Measurements from ENCODE around the gene INO80C. TPM values are rescaled to one million over a fixed set of nuclear protein-coding genes. Genes with fewer than 3 reads are reported as not detected.
A peak's percentile ranks its signal among the peaks of the same experiment; 100 is the strongest.

INO80C gene
- 4.8 and 5.6 TPM in 2 replicates for total RNA-seq

GRCh38 chr18:35497370-35498197 is at the start of gene INO80C:
Gene INO80C, minus strand, starts transcription at chr18:35497960. Its CDS starts 86 bp downstream, at chr18:35497874.
- peak; percentile 96 for DNase-seq (ENCODE audit: low read depth)
- peak within 1 kb of the TSS; percentile 80 for H3K4me3 ChIP-seq (ENCODE audit: low read depth, low read length)
- TF ChIP-seq CTCF (IDR thresholded peaks at IDR 0.05; ENCODE audit: insufficient read depth, low read depth, low read length), result no peak

- no peak for DNase-seq (ENCODE audit: low read depth)
- H3K4me3 ChIP-seq (ENCODE audit: low read depth, low read length), result no peak overlapping the region
- no peak for TF ChIP-seq CTCF (IDR thresholded peaks at IDR 0.05; ENCODE audit: insufficient read depth, low read depth, low read length)
These were observed 49.3 kb upstream of the INO80C start for GRCh38 chr18:35547008-35547605.

GRCh38 chr18:35542356-35542755 is 44.6 kb upstream of the INO80C start:
- no peak for TF ChIP-seq CTCF (IDR thresholded peaks at IDR 0.05; ENCODE audit: insufficient read depth, low read depth, low read length)
- H3K4me3 ChIP-seq (ENCODE audit: low read depth, low read length), result no peak overlapping the region

GRCh38 chr18:35535297-35535696 is 37.5 kb upstream of the INO80C start:
- no peak for DNase-seq (ENCODE audit: low read depth)
- H3K4me3 ChIP-seq (ENCODE audit: low read depth, low read length), result no peak overlapping the region
- no peak for TF ChIP-seq CTCF (IDR thresholded peaks at IDR 0.05; ENCODE audit: insufficient read depth, low read depth, low read length)

More at GRCh38 chr18:35542356-35542755, 44.6 kb upstream of the INO80C start:
- no peak for DNase-seq (ENCODE audit: low read depth)

GRCh38 chr18:35533916-35534405 is 36.2 kb upstream of the INO80C start:
- TF ChIP-seq CTCF (IDR thresholded peaks at IDR 0.05; ENCODE audit: insufficient read depth, low read depth, low read length), result no peak
- H3K4me3 ChIP-seq (ENCODE audit: low read depth, low read length), result no peak overlapping the region

GRCh38 chr18:35528749-35529274 is 31.1 kb upstream of the INO80C start:
- H3K4me3 ChIP-seq (ENCODE audit: low read depth, low read length), result no peak overlapping the region
- TF ChIP-seq CTCF (IDR thresholded peaks at IDR 0.05; ENCODE audit: insufficient read depth, low read depth, low read length), result no peak
- DNase-seq (ENCODE audit: low read depth), result no peak

More at GRCh38 chr18:35533916-35534405, 36.2 kb upstream of the INO80C start:
- DNase-seq (ENCODE audit: low read depth), result no peak
